Osteoblast (primary cell): ENCODE data around the gene EEIG2. TPM values are rescaled to one million over a fixed set of nuclear protein-coding genes. Genes with fewer than 3 reads are reported as not detected.
A peak's percentile ranks its signal among the peaks of the same experiment; 100 is the strongest.

Experiments
- DNase-seq: peaks from one replicate; pipeline ENCODE4 v3.0.0; 2011; ENCODE audit warnings: low spot score, mixed read lengths; ENCODE audit not compliant: insufficient read length; ENCODE audit errors: missing footprints
- H2AFZ ChIP-seq: 2 replicates; pipeline ENCODE4 v1.6.0; 2011; ENCODE audit warnings: mild to moderate bottlenecking, low read length
- H3K27ac ChIP-seq: 2 replicates; pipeline ENCODE4 v1.5.1; 2011; ENCODE audit warnings: mild to moderate bottlenecking, low read depth, low read length, moderate library complexity
- H3K27me3 ChIP-seq: 2 replicates; pipeline ENCODE4 v1.6.0; 2012; ENCODE audit warnings: mild to moderate bottlenecking, control low read depth, inconsistent platforms, low read length, moderate library complexity; ENCODE audit not compliant: insufficient read depth
- H3K36me3 ChIP-seq: 2 replicates; pipeline ENCODE4 v1.5.1; 2011; ENCODE audit warnings: mild to moderate bottlenecking, low read length, control low read depth, moderate library complexity; ENCODE audit not compliant: insufficient read depth
- H3K4me1 ChIP-seq: 2 replicates; pipeline ENCODE4 v1.5.1; 2011; ENCODE audit warnings: mild to moderate bottlenecking, low read length, control low read depth, moderate library complexity; ENCODE audit not compliant: insufficient read depth
- H3K4me2 ChIP-seq: 2 replicates; pipeline ENCODE4 v1.6.0; 2011; ENCODE audit warnings: mild to moderate bottlenecking, low read length; ENCODE audit not compliant: insufficient read depth
- H3K4me3 ChIP-seq: fragments of 200-600 bp; sonication (generic); 3 replicates; pipeline ENCODE4 v1.5.1; 2012; ENCODE audit warnings: mild to moderate bottlenecking, low read length, inconsistent platforms; ENCODE audit not compliant: insufficient read depth
- H3K79me2 ChIP-seq: 2 replicates; pipeline ENCODE4 v1.6.0; 2012; ENCODE audit warnings: mild to moderate bottlenecking, low read length, control low read depth, inconsistent platforms; ENCODE audit not compliant: insufficient read depth
- H3K9me3 ChIP-seq: 2 replicates; pipeline ENCODE4 v1.5.1; 2011; ENCODE audit warnings: low read depth, low read length, control low read depth
- H4K20me1 ChIP-seq: 2 replicates; pipeline ENCODE4 v1.6.0; 2012; ENCODE audit warnings: mild to moderate bottlenecking, low read length, control low read depth; ENCODE audit not compliant: insufficient read depth
- CTCF ChIP-seq: IDR thresholded peaks from 2 replicates; pipeline ENCODE4 v1.5.1; 2011; ENCODE audit warnings: mild to moderate bottlenecking, low read depth, low read length, moderate library complexity; ENCODE audit errors: extremely low read depth
- total RNA-seq: library from RNA; depleted of rRNA; stranded (reverse); fragments of >200 nt; gene quantifications from 2 replicates; pipeline ENCODE4 v1.2.3, GENCODE V29; 2012

The EEIG2 gene
- total RNA-seq, 1 donor = 11.2 TPM

GRCh38 chr1:108568589-108568988 lies 8.7 kb downstream of the EEIG2 start:
- Histone ChIP-seq H3K27me3 (no peaks in the 10 kb centered on the region), H3K4me3 (no peak overlapping the region), H3K36me3 (no peaks in the 10 kb centered on the region), H2AFZ (no peak overlapping the region), H3K4me1 (peaks cover 8% of the 10 kb centered on the region), H4K20me1 (peaks cover 3% of the 10 kb centered on the region), H3K4me2 (no peak overlapping the region), H3K27ac (no peak overlapping the region), H3K79me2 (peaks cover 51% of the 10 kb centered on the region), H3K9me3 (no peaks in the 10 kb centered on the region)
- DNase-seq = no peak
- no peak for TF ChIP-seq CTCF

GRCh38 chr1:108569097-108569728 lies 9.3 kb downstream of the EEIG2 start:
- Histone ChIP-seq H3K79me2 (peaks cover 45% of the 10 kb centered on the region), H3K4me2 (no peak overlapping the region), H3K9me3 (no peaks in the 10 kb centered on the region), H3K27me3 (no peaks in the 10 kb centered on the region), H3K4me1 (peaks cover 8% of the 10 kb centered on the region), H2AFZ (no peak overlapping the region), H3K27ac (peak overlapping the region; percentile 17), H4K20me1 (peaks cover 3% of the 10 kb centered on the region), H3K36me3 (no peaks in the 10 kb centered on the region), H3K4me3 (no peak overlapping the region)
- DNase-seq = no peak
- TF ChIP-seq CTCF = no peak

- H3K9me3 ChIP-seq = no peaks in the 10 kb centered on the region
These were observed 10.2 kb downstream of the EEIG2 start for GRCh38 chr1:108570128-108570527.

GRCh38 chr1:108570998-108571401 lies 11.1 kb downstream of the EEIG2 start:
- Histone ChIP-seq H3K9me3 (no peaks in the 10 kb centered on the region), H3K79me2 (peaks cover 35% of the 10 kb centered on the region), H3K4me1 (peaks cover 8% of the 10 kb centered on the region), H3K27ac (no peak overlapping the region), H2AFZ (no peak overlapping the region), H3K4me3 (no peak overlapping the region), H3K27me3 (no peaks in the 10 kb centered on the region), H3K4me2 (no peak overlapping the region), H3K36me3 (no peaks in the 10 kb centered on the region), H4K20me1 (peaks cover 3% of the 10 kb centered on the region)
- TF ChIP-seq CTCF = no peak
- no peak for DNase-seq

More at GRCh38 chr1:108570128-108570527, 10.2 kb downstream of the EEIG2 start:
- no peak overlapping the region for H3K4me3 ChIP-seq
- no peak overlapping the region for H2AFZ ChIP-seq
- no peaks in the 10 kb centered on the region for H3K36me3 ChIP-seq
- H3K27me3 ChIP-seq = no peaks in the 10 kb centered on the region
- H3K27ac ChIP-seq = no peak overlapping the region
- peaks cover 3% of the 10 kb centered on the region for H4K20me1 ChIP-seq
- DNase-seq = no peak
- peaks cover 8% of the 10 kb centered on the region for H3K4me1 ChIP-seq
- H3K79me2 ChIP-seq = peaks cover 39% of the 10 kb centered on the region
- peak; percentile 39 for TF ChIP-seq CTCF
- H3K4me2 ChIP-seq = no peak overlapping the region
